Ectodermal cell (in vitro differentiated cells): ENCODE measurements around the gene OR10D3.

ENCODE experiments used
- H3K27ac ChIP-seq: 2 replicates; pipeline ENCODE4 v1.7.0; 2013; ENCODE audit warnings: mild to moderate bottlenecking, low read depth, low read length; ENCODE audit not compliant: insufficient read depth, poor library complexity, severe bottlenecking
- H3K27me3 ChIP-seq: 2 replicates; pipeline ENCODE4 v1.7.0; 2013; ENCODE audit warnings: mild to moderate bottlenecking, low read length; ENCODE audit not compliant: insufficient read depth, control insufficient read depth, poor library complexity, severe bottlenecking
- H3K36me3 ChIP-seq: one replicate; pipeline ENCODE4 v1.7.0; 2013; ENCODE audit warnings: low read length; ENCODE audit not compliant: control insufficient read depth, insufficient read depth
- H3K4me1 ChIP-seq: one replicate; pipeline ENCODE4 v1.7.0; 2013; ENCODE audit warnings: low read length; ENCODE audit not compliant: control insufficient read depth, insufficient read depth
- H3K4me3 ChIP-seq: 2 replicates; pipeline ENCODE4 v1.7.0; 2013; ENCODE audit warnings: low read depth, low read length, control low read depth; ENCODE audit not compliant: insufficient read depth
- H3K9me3 ChIP-seq: 2 replicates; pipeline ENCODE4 v1.7.0; 2013; ENCODE audit warnings: mild to moderate bottlenecking, low read length, moderate library complexity; ENCODE audit not compliant: control insufficient read depth
- WGBS, 2 experiments: methylation state at CpG; one replicate each; pipeline ENCODE4 v1.1.7; 2013; ENCODE audit warnings: missing lambda C conversion rate in 2 of 2; 5-methylcytosine and 5-hydroxymethylcytosine counted together

The OR10D3 gene

DNA sequence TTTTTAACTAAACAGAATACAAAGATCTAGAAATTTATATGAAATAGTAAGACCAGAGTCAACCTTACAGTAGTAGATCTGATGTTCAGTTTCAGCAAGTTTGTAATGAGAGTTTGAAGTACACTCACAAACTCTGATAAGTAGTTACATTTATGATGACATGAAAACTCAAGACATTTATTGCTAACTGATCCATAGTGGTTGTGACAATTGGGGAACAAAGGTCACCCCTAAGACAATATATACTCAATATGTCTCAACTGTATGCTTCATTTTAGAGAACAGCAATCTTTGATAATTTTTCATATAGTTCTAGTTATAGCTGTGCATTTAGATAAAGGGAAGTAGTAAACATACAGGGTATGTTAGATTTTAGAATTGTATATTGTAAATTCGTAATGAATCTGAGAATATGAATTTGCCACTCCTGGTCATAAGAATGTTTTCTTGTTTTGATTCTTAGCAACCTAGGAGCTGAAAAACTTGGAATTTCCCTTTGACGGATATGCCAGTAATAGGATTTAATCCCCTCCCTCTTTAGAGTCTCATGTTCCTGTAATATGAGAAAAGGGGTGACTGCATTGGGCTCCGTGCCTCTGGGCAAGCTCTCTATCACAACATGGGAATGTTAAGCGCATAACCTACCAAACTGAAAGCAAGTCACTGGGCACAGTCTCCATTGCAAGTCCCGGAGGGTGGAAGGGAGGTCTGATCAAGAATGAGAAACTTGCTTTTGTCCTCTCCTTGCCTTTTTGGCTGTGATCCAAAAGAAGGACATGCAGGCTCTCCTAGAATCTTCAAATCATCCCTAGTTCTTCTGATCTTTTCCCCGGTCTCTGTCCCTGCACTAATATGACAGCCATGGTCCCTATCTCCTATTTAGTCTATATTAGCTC, 11.4 kb downstream of the OR10D3 start:
- Histone ChIP-seq H3K9me3 (no peaks in the 10 kb centered on the region), H3K4me3 (no peak overlapping the region), H3K4me1 (peaks cover 8% of the 10 kb centered on the region), H3K36me3 (no peaks in the 10 kb centered on the region), H3K27ac (no peak overlapping the region), H3K27me3 (no peaks in the 10 kb centered on the region)
- 89 to 93% methylated on average over 5 to 6 of the region's 6 CpGs for WGBS, 2 experiments

DNA sequence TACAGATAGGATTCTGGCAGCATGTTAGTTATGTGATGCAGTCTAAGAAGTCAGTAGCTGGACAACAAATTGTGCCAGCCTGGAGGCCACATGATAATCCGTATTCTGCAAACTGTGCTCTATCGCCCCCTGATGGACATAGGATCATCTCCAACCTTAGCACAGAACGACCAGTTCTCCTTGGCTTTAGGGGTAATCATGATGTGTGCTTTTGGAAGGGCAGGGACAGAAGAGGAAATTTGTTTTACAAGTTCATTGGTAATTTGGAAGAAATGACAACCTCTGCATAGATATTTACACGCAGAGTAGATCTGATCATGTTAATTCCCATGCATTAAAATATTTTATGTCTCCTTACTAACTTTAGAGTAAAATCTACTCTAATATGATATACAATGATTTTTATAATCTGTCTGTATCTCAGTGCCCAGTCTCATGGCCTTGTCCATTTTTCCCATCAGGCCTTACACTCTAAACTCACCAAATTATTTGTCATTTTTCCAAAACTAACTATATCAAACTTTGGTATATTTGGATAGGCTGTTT, 12.1 kb downstream of the OR10D3 start:
- H3K9me3 ChIP-seq = no peaks in the 10 kb centered on the region
- H3K27ac ChIP-seq = no peak overlapping the region
- H3K4me1 ChIP-seq = peaks cover 2% of the 10 kb centered on the region
- H3K27me3 ChIP-seq = no peaks in the 10 kb centered on the region
- H3K4me3 ChIP-seq = no peak overlapping the region
- 31 to 52% methylated on average over 3 to 4 of the region's 4 CpGs for WGBS, 2 experiments
- no peaks in the 10 kb centered on the region for H3K36me3 ChIP-seq

DNA sequence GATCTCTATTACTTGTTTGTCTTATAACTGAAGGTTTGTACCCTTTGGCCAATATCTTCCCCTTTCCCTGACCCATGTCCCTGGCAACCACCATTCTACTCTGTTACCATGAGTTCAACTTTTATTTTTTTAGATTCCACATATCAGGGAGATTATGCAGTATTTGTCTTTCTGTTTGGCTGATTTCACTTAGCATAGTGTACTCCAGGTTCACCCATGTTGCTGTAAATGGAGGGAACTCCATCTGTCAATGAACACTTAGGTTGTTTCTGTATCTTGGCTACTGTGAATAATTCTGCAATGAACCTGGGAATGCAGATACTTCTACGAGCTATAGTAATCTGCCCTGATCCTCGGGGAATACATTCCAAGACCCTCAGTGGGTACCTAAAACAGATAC, 14.9 kb downstream of the OR10D3 start:
- Histone ChIP-seq H3K9me3 (no peaks in the 10 kb centered on the region), H3K27ac (no peak overlapping the region), H3K36me3 (no peaks in the 10 kb centered on the region), H3K27me3 (no peaks in the 10 kb centered on the region), H3K4me1 (no peaks in the 10 kb centered on the region), H3K4me3 (no peak overlapping the region)
- 88 to 95% methylated on average over 2 of the region's 2 CpGs for WGBS, 2 experiments

DNA sequence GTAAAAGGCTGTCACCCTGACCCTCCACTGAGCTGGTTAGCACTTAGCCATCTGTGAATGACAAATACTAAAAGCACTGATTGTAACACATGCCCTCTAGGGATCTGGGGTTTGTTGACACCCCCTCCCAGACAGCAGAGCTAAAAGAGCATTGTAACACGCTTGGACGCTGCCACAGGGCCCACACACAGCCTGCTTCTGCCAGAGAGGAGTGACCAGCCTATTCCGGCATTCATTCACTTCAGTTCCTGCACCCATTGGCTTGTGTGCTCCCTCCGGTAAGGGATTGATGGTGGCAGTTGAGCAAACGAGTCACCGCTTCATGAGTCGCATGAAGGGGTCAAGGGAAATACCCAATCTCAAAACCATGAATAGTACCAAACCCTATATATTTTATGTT, 15.8 kb downstream of the OR10D3 start:
- H3K9me3 ChIP-seq = no peaks in the 10 kb centered on the region

DNA sequence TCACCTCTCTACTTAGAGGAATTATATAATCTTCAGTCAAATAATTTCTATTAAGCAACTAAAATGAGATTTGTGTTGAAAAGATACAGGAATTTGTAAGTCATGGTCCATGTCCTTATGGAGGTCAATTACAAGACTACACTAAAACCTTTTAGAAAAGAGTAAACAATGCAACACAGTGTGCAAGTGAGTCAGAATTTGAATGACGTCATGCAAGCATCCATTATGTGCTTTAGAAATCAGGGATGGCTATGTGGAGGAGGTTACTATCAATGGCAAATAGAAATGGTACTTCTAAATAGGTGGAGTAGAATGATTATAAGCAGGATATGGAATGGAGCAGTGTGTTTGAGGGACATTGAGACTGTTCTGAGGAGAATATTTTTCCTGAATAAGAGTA, 16.6 kb downstream of the OR10D3 start:
- 90% methylated on average over 1 of the region's 1 CpG for WGBS, 2 experiments
- H3K27ac ChIP-seq = no peak overlapping the region
- H3K36me3 ChIP-seq = no peaks in the 10 kb centered on the region
- no peaks in the 10 kb centered on the region for H3K4me1 ChIP-seq
- no peaks in the 10 kb centered on the region for H3K9me3 ChIP-seq
- H3K27me3 ChIP-seq = no peaks in the 10 kb centered on the region
- H3K4me3 ChIP-seq = no peak overlapping the region

More for the DNA sequence above, 15.8 kb downstream of the OR10D3 start:
- WGBS, 2 experiments = 95 to 98% methylated on average over 6 to 7 of the region's 7 CpGs
- no peak overlapping the region for H3K27ac ChIP-seq
- H3K4me3 ChIP-seq = no peak overlapping the region
- H3K27me3 ChIP-seq = no peaks in the 10 kb centered on the region
- no peaks in the 10 kb centered on the region for H3K4me1 ChIP-seq
- no peaks in the 10 kb centered on the region for H3K36me3 ChIP-seq

DNA sequence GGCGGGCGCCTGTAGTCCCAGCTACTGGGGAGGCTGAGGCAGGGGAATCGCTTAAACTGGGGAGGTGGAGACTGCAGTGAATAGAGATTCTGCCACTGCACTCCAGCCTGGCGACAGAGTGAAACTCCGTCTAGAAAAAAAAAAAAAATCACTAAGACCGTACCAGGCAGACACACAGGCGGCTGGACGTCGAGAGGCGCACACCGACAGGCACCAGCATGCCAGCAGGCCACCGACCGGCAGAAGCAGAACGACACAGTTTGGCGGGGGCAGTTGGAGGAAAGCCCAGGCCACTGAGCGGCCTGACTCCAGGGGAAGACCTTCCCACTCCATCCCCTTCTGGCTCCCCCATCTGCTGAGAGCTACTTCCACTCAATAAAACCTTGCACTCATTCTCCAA, 17.5 kb downstream of the OR10D3 start:
- no peaks in the 10 kb centered on the region for H3K27me3 ChIP-seq
- 95 to 97% methylated on average over 16 of the region's 16 CpGs for WGBS, 2 experiments
- no peak overlapping the region for H3K4me3 ChIP-seq
- H3K4me1 ChIP-seq = no peaks in the 10 kb centered on the region
- no peak overlapping the region for H3K27ac ChIP-seq
- no peaks in the 10 kb centered on the region for H3K36me3 ChIP-seq
- no peaks in the 10 kb centered on the region for H3K9me3 ChIP-seq

DNA sequence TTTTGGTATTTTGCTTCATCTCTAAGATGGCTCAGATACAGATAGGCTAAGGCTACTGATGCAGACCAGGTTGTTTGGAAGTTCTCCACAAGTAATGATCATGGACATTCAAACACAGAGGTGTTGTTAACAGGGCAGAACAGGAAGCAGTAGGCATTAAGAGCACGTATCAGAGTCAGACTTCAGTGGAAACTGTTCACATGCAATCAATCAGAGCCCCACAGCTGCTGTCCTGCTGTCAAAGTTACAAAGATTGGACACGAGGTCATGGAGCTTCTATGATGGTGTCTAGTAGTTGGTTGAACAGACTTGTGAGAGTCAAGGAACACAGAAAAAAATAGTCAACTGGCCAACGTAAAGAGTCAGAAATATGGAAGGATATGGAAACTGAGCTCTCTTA, 19.8 kb downstream of the OR10D3 start:
- 92 to 93% methylated on average over 3 of the region's 3 CpGs for WGBS, 2 experiments
- no peaks in the 10 kb centered on the region for H3K36me3 ChIP-seq
- H3K27ac ChIP-seq = no peak overlapping the region
- no peaks in the 10 kb centered on the region for H3K27me3 ChIP-seq
- no peaks in the 10 kb centered on the region for H3K9me3 ChIP-seq
- H3K4me1 ChIP-seq = no peaks in the 10 kb centered on the region
- H3K4me3 ChIP-seq = no peak overlapping the region

DNA sequence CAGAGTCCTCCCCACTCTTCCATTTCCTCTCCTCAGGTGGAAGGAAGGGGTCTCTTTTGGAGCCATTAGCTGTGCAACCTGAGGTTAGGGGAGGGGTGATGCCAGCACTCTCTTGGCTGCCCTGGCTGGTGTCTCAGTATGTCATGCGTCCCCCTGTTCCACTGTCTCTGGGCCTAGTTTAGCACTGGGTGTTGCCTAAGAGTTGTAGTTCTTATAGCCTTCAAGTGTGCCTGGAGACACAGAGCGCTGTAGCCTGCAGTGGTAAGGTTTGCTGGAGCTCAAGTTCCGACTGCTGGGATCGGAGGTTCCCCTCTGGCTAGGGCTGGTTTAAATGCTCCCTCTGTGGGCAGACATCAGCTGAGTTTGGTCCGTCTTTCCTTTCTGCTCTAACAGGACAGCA, 20.9 kb downstream of the OR10D3 start:
- Histone ChIP-seq H3K4me3 (no peak overlapping the region), H3K9me3 (no peaks in the 10 kb centered on the region), H3K27ac (no peak overlapping the region), H3K4me1 (no peaks in the 10 kb centered on the region), H3K27me3 (no peaks in the 10 kb centered on the region), H3K36me3 (no peaks in the 10 kb centered on the region)
- WGBS, 2 experiments = 92% methylated on average over 5 of the region's 5 CpGs

DNA sequence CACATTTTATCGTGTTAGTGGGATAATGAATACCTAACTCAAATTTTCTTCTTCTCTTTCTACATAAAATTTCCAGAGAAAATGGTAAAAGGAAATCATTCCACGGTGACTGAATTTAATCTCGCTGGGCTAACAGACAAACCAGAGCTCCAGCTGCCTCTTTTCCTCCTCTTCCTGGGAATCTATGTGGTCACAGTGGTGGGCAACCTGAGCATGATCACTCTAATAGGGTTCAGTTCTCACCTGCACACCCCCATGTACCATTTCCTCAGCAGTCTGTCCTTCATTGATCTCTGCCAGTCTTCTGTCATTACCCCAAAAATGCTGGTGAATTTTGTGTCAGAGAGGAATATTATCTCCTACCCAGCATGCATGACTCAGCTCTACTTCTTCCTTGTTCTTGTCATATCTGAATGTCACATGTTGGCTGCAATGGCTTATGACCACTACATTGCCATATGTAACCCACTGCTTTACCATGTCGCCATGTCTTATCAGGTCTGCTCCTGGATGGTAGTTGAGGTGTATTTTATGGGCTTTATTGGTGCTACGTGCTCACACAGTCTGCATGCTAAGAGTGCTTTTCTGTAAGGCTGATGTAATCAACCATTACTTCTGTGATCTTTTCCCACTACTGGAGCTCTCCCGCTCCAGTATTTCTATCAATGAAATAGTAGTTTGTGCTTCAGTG, 24.1 kb downstream of the OR10D3 start:
- Histone ChIP-seq H3K4me1 (no peaks in the 10 kb centered on the region), H3K27ac (no peak overlapping the region), H3K4me3 (no peak overlapping the region), H3K36me3 (no peaks in the 10 kb centered on the region), H3K27me3 (no peaks in the 10 kb centered on the region), H3K9me3 (no peaks in the 10 kb centered on the region)
- 84% methylated on average over 5 to 6 of the region's 6 CpGs for WGBS, 2 experiments

DNA sequence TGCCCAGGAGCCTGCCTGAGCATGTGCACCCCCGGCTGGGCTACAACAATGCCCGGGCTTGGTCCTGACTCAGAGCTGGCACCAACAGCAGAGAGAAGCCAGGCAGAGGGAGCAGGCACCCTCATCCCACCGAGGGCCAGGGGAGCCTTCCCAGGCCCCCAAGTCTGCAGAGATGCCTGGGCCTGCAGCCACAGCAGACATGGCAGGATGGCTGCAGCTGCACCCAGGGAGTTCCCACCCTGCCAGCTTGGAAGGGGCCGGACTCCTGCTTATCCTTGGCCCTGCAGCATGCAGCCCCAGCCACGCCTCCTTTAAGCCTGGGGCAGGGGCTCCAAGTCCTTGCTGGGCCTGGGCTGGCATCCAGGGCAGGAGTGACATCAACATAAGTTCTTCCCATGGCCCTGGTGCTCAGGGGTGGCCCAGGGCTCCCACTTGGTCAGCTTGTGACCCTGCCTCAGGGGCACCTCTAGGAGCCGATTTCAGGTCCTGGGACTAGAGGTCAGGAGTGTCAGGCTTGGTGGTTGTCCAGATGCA, 26.7 kb downstream of the OR10D3 start:
- Histone ChIP-seq H3K27me3 (no peaks in the 10 kb centered on the region), H3K4me3 (no peak overlapping the region), H3K36me3 (no peaks in the 10 kb centered on the region), H3K4me1 (peaks cover 2% of the 10 kb centered on the region), H3K9me3 (no peaks in the 10 kb centered on the region), H3K27ac (no peak overlapping the region)
- WGBS, 2 experiments = 92 to 96% methylated on average over 6 of the region's 6 CpGs
